Measurements from ENCODE around the gene AKR7A3. TPM values are rescaled to one million over a fixed set of nuclear protein-coding genes. Genes with fewer than 3 reads are reported as not detected.

AKR7A3 gene
- polyA plus RNA-seq, 1 of the 3 experiments (the other 2 are of a cell fraction) = 0.38 TPM

DNA sequence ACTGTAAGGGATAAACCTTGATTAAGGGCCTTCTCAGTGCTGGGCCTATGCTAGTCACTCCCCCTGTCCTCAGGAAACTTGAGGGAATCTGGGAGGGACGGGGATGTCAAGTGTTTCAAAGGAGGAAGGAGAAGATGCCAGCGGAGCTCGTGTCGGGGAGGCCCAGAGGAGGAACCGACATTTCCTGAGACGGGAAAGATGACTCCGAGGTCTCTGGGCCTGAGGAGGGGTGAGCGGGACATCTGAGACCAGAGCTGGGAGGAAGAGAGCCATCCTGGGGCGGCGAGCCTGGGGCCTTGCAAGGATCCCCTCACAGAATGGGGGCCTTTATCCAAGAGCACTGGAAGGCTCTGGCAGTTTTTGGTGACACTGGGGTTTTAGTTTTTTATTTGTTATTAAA lies 33.9 kb upstream of the AKR7A3 start (continued):
- TF ChIP-seq CHD2 (IDR thresholded peaks at IDR 0.05; ENCODE audit: low read length, partially characterized antibody) = no peak
- no peak for TF ChIP-seq RAD21 (IDR thresholded peaks at IDR 0.05; ENCODE audit: low read length)
- TF ChIP-seq, protein P1, sequence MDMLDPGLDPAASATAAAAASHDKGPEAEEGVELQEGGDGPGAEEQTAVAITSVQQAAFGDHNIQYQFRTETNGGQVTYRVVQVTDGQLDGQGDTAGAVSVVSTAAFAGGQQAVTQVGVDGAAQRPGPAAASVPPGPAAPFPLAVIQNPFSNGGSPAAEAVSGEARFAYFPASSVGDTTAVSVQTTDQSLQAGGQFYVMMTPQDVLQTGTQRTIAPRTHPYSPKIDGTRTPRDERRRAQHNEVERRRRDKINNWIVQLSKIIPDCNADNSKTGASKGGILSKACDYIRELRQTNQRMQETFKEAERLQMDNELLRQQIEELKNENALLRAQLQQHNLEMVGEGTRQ (IDR thresholded peaks at IDR 0.05; ENCODE audit: borderline replicate concordance, low read depth, low read length) = no peak
- no peak for TF ChIP-seq FOXJ3 (CRISPR knock-in tag; IDR thresholded peaks at IDR 0.05)

DNA sequence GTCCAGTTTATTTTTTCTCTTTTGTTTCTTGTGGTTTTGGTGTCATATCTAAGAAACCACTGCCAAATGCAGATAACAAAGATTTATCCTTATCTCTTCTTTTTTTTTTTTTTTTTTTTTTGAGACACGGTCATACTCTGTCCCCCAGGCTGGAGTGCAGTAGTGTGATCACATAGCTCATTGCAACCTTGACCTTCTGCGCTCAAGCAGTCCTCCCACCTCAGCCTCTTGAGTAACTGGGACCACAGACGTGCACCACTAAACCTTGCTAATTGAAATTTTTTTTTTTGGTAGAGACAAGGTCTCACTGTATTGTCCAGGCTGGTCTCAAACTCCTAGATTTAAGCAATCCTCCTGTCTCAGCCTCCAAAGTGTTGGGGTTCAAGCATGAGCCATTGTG lies 32.5 kb upstream of the AKR7A3 start:
- H3K27me3 ChIP-seq (ENCODE audit: insufficient read depth) = no peaks in the 10 kb centered on the region
- no peak overlapping the region for H3K9ac ChIP-seq
- no peak overlapping the region for H3K27ac ChIP-seq (ENCODE audit: low read depth in 2 of 2, low read length in 1 of 2)
- WGBS (ENCODE audit: low lambda C conversion rate) = 91% methylated on average over 3 of the region's 3 CpGs
- no peaks in the 10 kb centered on the region for H3F3A ChIP-seq (replicated peaks; ENCODE audit: insufficient read depth)
- no peak for DNase-seq
- H3K79me2 ChIP-seq (ENCODE audit: insufficient read depth) = peaks cover 20% of the 10 kb centered on the region
- TF ChIP-seq EP300 (IDR thresholded peaks at IDR 0.05; ENCODE audit: borderline replicate concordance in 1 of 2, low read depth in 1 of 2, low read length in 1 of 2) (no peak), SIN3A (IDR thresholded peaks at IDR 0.05; ENCODE audit: borderline replicate concordance, low read depth, low read length) (no peak), RCOR1 (IDR thresholded peaks at IDR 0.05; ENCODE audit: low read length) (no peak), ELF1 (IDR thresholded peaks at IDR 0.05) (no peak), FOXM1 (IDR thresholded peaks at IDR 0.05; ENCODE audit: low read depth) (no peak), FOXJ3 (CRISPR knock-in tag; IDR thresholded peaks at IDR 0.05) (no peak), TCF12 (IDR thresholded peaks at IDR 0.05) (no peak), GABPA (IDR thresholded peaks at IDR 0.05; ENCODE audit: low read depth) (no peak), TAF1 (IDR thresholded peaks at IDR 0.05; ENCODE audit: borderline replicate concordance, low read depth, low read length) (no peak), NFIC (IDR thresholded peaks at IDR 0.05; ENCODE audit: borderline replicate concordance) (no peak), RXRA (IDR thresholded peaks at IDR 0.05; ENCODE audit: borderline replicate concordance, low read depth) (no peak), SMC3 (IDR thresholded peaks at IDR 0.05; ENCODE audit: low read depth, low read length) (no peak), POLR2AphosphoS5 (IDR thresholded peaks at IDR 0.05; ENCODE audit: low read depth, low read length) (no peak)
- TF ChIP-seq, protein P2, sequence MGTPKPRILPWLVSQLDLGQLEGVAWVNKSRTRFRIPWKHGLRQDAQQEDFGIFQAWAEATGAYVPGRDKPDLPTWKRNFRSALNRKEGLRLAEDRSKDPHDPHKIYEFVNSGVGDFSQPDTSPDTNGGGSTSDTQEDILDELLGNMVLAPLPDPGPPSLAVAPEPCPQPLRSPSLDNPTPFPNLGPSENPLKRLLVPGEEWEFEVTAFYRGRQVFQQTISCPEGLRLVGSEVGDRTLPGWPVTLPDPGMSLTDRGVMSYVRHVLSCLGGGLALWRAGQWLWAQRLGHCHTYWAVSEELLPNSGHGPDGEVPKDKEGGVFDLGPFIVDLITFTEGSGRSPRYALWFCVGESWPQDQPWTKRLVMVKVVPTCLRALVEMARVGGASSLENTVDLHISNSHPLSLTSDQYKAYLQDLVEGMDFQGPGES (IDR thresholded peaks at IDR 0.05; ENCODE audit: low read depth, low read length) = no peak
- TF ChIP-seq, protein P3, sequence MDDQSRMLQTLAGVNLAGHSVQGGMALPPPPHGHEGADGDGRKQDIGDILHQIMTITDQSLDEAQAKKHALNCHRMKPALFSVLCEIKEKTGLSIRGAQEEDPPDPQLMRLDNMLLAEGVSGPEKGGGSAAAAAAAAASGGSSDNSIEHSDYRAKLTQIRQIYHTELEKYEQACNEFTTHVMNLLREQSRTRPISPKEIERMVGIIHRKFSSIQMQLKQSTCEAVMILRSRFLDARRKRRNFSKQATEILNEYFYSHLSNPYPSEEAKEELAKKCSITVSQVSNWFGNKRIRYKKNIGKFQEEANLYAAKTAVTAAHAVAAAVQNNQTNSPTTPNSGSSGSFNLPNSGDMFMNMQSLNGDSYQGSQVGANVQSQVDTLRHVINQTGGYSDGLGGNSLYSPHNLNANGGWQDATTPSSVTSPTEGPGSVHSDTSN (IDR thresholded peaks at IDR 0.05) = no peak
- TF ChIP-seq, protein P4, sequence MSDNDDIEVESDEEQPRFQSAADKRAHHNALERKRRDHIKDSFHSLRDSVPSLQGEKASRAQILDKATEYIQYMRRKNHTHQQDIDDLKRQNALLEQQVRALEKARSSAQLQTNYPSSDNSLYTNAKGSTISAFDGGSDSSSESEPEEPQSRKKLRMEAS (IDR thresholded peaks at IDR 0.05; ENCODE audit: low read depth) = no peak
- TF ChIP-seq, protein P5, sequence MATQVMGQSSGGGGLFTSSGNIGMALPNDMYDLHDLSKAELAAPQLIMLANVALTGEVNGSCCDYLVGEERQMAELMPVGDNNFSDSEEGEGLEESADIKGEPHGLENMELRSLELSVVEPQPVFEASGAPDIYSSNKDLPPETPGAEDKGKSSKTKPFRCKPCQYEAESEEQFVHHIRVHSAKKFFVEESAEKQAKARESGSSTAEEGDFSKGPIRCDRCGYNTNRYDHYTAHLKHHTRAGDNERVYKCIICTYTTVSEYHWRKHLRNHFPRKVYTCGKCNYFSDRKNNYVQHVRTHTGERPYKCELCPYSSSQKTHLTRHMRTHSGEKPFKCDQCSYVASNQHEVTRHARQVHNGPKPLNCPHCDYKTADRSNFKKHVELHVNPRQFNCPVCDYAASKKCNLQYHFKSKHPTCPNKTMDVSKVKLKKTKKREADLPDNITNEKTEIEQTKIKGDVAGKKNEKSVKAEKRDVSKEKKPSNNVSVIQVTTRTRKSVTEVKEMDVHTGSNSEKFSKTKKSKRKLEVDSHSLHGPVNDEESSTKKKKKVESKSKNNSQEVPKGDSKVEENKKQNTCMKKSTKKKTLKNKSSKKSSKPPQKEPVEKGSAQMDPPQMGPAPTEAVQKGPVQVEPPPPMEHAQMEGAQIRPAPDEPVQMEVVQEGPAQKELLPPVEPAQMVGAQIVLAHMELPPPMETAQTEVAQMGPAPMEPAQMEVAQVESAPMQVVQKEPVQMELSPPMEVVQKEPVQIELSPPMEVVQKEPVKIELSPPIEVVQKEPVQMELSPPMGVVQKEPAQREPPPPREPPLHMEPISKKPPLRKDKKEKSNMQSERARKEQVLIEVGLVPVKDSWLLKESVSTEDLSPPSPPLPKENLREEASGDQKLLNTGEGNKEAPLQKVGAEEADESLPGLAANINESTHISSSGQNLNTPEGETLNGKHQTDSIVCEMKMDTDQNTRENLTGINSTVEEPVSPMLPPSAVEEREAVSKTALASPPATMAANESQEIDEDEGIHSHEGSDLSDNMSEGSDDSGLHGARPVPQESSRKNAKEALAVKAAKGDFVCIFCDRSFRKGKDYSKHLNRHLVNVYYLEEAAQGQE (IDR thresholded peaks at IDR 0.05; ENCODE audit: low read depth, low read length) = no peak
- H3K4me1 ChIP-seq (ENCODE audit: control insufficient read depth in 1 of 2, insufficient read depth in 2 of 2, low read depth in 1 of 2, low read length in 1 of 2) = peaks cover 0 to 2% of the 10 kb centered on the region in 2 experiments; a peak in 1 of 4 replicates
- no peak overlapping the region for H3K4me3 ChIP-seq (ENCODE audit: low read depth in 2 of 2, low read length in 1 of 2)
- H3K9me2 ChIP-seq = no peaks in the 10 kb centered on the region
- no peak overlapping the region for H2AFZ ChIP-seq (ENCODE audit: low read depth)
- H3K9me3 ChIP-seq = no peaks in the 10 kb centered on the region
- ChIA-PET POLR2A (no interaction called here), CTCF (no interaction called here)
- H3K4me2 ChIP-seq = no peak overlapping the region
- peaks cover 8 to 16% of the 10 kb centered on the region in 2 experiments for H3K36me3 ChIP-seq (replicated peaks in 1 of 2; ENCODE audit: control insufficient read depth in 1 of 2, insufficient read depth in 2 of 2, low read length in 1 of 2)
- no peaks in the 10 kb centered on the region for H4K20me1 ChIP-seq (ENCODE audit: insufficient read depth)
